IPS-20b (cell line): ENCODE results near the gene ACTL7B.
"Not testable (repeated sequence)": the region's sequence is repeated elsewhere in the genome, so short reads cannot be mapped to it uniquely, and the experiment has no call there.

Experiments
- H3K27ac ChIP-seq: one replicate; pipeline ENCODE4 v1.5.1; 2013; ENCODE audit warnings: low read length
- H3K27me3 ChIP-seq: 2 replicates; pipeline ENCODE4 v1.6.1; 2013; ENCODE audit warnings: mild to moderate bottlenecking, low read length, inconsistent platforms; ENCODE audit not compliant: insufficient read depth
- H3K36me3 ChIP-seq: 2 replicates; pipeline ENCODE4 v1.6.1; 2013; ENCODE audit warnings: low read depth, mild to moderate bottlenecking, inconsistent platforms, low read length, moderate library complexity; ENCODE audit not compliant: insufficient read depth
- H3K4me1 ChIP-seq: 2 replicates; pipeline ENCODE4 v1.6.1; 2013; ENCODE audit warnings: mild to moderate bottlenecking, control low read depth, inconsistent platforms, low read length, moderate library complexity; ENCODE audit not compliant: insufficient read depth
- H3K4me3 ChIP-seq: 2 replicates; pipeline ENCODE4 v1.5.1; 2013; ENCODE audit warnings: mild to moderate bottlenecking, low read length, inconsistent platforms
- H3K9ac ChIP-seq: 2 replicates; pipeline ENCODE4 v1.6.1; 2013; ENCODE audit warnings: low read depth, mild to moderate bottlenecking, inconsistent platforms, low read length, moderate library complexity
- H3K9me3 ChIP-seq: 2 replicates; pipeline ENCODE4 v1.6.1; 2013; ENCODE audit warnings: mild to moderate bottlenecking, low read depth, low read length, inconsistent platforms; ENCODE audit not compliant: insufficient read depth

ACTL7B gene

DNA sequence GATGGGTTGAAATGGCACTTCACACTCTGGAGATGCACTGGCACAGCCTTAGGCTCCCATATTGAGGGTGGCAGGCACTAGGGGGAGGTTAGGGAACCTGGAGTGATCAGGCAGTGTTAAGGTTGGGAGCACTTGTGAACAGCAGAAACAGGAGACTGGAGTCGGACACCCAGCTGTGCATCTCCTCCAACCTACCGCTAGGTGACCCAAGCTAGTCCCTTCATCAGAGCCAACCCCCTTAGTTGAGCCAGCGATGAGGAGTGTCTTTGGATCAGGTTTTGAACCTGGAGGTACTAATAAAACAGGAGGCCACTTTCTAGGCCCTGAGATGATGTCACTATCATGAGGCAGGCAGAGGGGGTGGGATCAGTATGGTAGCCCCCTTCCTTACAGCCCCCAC lies 1.7 kb downstream of the ACTL7B start:
- Histone ChIP-seq H3K36me3 (no peaks in the 10 kb centered on the region), H3K4me1 (no peaks in the 10 kb centered on the region), H3K9ac (no peak overlapping the region), H3K27ac (no peak overlapping the region), H3K4me3 (no peak overlapping the region), H3K9me3 (no peaks in the 10 kb centered on the region), H3K27me3 (no peaks in the 10 kb centered on the region)

DNA sequence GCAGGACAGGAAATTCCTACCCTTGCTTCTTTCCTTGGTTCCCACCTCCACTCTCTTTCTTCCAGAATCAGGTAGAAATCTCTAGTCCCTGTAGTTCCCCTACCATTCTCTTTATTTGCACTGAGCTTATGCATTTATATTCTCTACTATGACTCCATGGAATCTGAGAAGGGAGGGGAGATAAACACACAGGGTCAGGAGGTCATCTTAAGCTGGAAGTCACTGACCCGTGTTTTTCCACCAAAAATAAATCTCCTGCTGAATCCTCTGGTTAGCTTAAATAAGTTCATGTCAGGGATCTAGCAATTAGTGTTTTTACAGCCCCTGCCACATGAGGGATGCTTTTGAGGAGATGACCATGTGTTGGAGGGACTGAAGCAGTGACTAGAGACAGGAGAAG lies 3.7 kb downstream of the ACTL7B start:
- no peaks in the 10 kb centered on the region for H3K4me1 ChIP-seq
- no peaks in the 10 kb centered on the region for H3K9me3 ChIP-seq
- no peak overlapping the region for H3K27ac ChIP-seq
- no peaks in the 10 kb centered on the region for H3K27me3 ChIP-seq
- no peak overlapping the region for H3K9ac ChIP-seq
- H3K4me3 ChIP-seq = no peak overlapping the region
- H3K36me3 ChIP-seq = no peaks in the 10 kb centered on the region

DNA sequence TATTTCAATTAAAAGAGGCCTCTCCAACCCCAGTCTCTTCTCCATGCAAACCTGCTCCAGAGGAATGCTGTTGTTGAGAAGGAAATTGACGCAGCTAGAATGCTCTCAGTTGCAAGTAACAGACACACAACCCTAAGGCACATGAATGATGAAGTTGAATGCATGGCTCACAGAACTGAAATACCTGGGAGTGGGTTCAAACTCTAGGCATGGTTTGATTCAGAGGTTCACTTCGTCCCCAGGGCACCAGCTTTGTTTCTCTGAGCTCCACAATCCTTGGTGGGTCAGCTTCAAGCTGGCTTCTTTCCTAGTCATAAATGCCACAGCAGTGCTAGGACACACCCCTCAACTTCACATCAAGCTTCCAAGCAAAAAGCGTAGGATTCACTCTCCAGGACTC lies 4.6 kb downstream of the ACTL7B start:
- H3K4me1 ChIP-seq = no peaks in the 10 kb centered on the region
- no peak overlapping the region for H3K4me3 ChIP-seq
- H3K9ac ChIP-seq = no peak overlapping the region
- H3K9me3 ChIP-seq = no peaks in the 10 kb centered on the region
- no peaks in the 10 kb centered on the region for H3K36me3 ChIP-seq
- H3K27ac ChIP-seq = no peak overlapping the region
- no peaks in the 10 kb centered on the region for H3K27me3 ChIP-seq

DNA sequence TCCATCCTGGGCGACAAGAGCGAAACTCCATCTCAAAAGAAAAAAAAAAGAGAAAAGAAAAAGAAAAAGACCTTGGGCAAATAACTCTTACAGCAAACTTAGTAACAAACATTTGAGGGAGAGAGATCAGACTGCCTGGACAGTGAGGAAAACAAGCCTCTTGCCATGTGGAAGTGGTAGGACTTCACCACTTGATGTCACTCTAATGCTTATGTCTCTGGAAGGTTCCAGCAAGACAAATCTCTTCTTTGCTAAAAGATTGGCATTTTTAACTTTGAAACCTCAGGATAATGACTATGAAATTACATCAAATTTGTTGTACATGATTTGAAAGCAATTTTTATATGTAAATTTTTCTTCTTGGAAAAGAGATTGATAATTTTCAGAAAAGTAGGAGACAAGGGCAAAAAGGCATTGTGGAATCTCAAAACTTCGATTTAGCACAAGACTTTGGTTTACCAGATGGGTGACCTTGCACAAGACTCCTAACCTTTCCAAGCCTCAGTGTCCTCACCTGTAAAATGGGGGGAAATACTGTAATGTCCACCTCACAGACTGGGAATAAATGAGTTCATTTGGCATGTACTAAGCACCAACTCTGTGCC lies 5.4 kb downstream of the ACTL7B start:
- no peaks in the 10 kb centered on the region for H3K36me3 ChIP-seq
- no peak overlapping the region for H3K4me3 ChIP-seq
- no peaks in the 10 kb centered on the region for H3K27me3 ChIP-seq
- H3K9me3 ChIP-seq = no peaks in the 10 kb centered on the region
- no peak overlapping the region for H3K9ac ChIP-seq
- no peak overlapping the region for H3K27ac ChIP-seq
- H3K4me1 ChIP-seq = no peaks in the 10 kb centered on the region

- H3K4me3 ChIP-seq, H3K4me1 ChIP-seq, H3K9ac ChIP-seq, H3K9me3 ChIP-seq, H3K27ac ChIP-seq, H3K27me3 ChIP-seq, H3K36me3 ChIP-seq: not testable (repeated sequence)
Observed at GRCh38 chr9:108848296-108848695, 7.5 kb downstream of the ACTL7B start.

DNA sequence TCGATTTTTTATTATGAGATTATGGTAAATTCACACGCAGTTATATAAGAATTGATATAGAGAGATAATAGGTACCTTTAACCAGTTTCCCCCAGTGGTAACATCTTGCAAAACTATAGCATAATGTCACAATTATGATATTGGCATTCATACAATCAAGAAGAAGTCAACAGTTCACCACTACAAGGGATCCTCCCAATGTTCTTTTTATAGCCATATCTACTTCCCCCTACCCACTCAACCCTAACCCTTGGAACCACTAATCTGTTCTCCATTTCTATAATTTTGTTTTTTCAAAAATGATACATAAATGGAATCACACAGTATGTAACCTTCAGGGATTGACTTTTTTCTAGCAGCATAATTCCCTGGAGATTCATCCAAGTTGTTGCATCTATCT lies 9.8 kb downstream of the ACTL7B start:
- Histone ChIP-seq H3K36me3 (no peaks in the 10 kb centered on the region), H3K27ac (no peak overlapping the region), H3K4me1 (no peaks in the 10 kb centered on the region), H3K4me3 (no peak overlapping the region), H3K27me3 (no peaks in the 10 kb centered on the region), H3K9me3 (no peaks in the 10 kb centered on the region), H3K9ac (no peak overlapping the region)

DNA sequence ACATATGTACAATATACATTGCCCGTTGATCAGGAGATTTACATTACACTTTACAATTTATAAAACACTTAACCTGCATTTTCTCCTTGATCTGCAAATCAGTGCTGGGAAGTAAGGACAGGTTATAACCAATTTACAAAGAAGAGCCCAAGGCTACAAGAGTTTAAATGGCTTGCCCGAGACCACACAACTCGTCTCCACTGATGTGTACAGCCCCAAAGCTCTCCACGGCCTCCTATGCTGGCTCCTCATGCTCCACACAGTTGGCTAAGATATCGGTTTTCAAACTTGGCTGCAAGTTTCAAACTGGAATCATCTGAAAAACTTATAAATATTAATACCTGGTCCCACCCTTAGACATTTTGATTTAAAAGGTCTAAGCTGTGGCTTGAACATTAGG lies 10.3 kb downstream of the ACTL7B start:
- no peaks in the 10 kb centered on the region for H3K27me3 ChIP-seq
- no peaks in the 10 kb centered on the region for H3K4me1 ChIP-seq
- no peak overlapping the region for H3K27ac ChIP-seq
- no peaks in the 10 kb centered on the region for H3K36me3 ChIP-seq
- H3K4me3 ChIP-seq = no peak overlapping the region
- no peaks in the 10 kb centered on the region for H3K9me3 ChIP-seq
- no peak overlapping the region for H3K9ac ChIP-seq

DNA sequence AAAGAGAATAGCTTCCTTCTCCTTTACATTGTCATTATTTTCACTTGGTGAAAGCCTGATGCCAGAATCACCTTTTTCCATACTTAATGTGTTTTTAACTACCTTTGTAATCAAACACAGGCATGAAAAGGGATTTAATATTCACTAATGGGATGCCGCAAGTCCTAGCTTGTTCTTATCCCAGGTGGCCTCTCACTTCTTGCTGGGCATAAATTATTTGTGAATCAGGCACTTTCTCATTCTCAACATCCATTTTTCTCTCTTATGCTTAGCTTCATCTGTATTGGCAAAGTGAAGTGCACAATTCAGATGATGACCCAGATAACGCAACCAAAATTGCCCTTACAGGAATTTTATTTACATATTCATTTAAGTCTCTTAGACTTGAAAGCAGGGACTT lies 10.9 kb downstream of the ACTL7B start:
- Histone ChIP-seq H3K4me1 (no peaks in the 10 kb centered on the region), H3K9ac (no peak overlapping the region), H3K4me3 (no peak overlapping the region), H3K27me3 (no peaks in the 10 kb centered on the region), H3K36me3 (no peaks in the 10 kb centered on the region), H3K27ac (no peak overlapping the region), H3K9me3 (no peaks in the 10 kb centered on the region)

DNA sequence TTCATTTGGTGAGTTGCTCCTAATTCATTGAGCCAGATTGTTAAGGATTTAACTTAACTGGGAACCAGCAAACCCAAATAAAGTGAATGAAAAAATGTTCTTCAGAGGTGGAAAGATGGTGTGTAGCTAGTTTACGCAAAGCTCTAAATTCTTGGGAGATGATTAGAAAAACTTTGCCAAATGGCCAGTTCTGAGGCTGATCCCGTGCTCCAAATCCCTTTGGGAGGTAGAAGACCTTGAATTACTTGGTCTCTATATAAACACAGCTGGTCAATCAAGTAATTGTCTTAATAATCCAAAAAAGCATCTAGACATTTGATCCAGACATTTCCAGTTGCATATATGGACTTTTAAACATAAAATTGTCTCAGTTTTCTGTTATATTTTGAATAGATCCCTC lies 11.4 kb downstream of the ACTL7B start:
- Histone ChIP-seq H3K9ac (no peak overlapping the region), H3K27ac (no peak overlapping the region), H3K4me3 (no peak overlapping the region), H3K27me3 (no peaks in the 10 kb centered on the region), H3K9me3 (no peaks in the 10 kb centered on the region), H3K4me1 (no peaks in the 10 kb centered on the region), H3K36me3 (no peaks in the 10 kb centered on the region)

GRCh38 chr9:108842610-108843295 lies 13.0 kb downstream of the ACTL7B start:
- H3K4me3 ChIP-seq = no peak overlapping the region
- H3K4me1 ChIP-seq = no peaks in the 10 kb centered on the region
- no peaks in the 10 kb centered on the region for H3K27me3 ChIP-seq
- H3K27ac ChIP-seq = no peak overlapping the region
- H3K36me3 ChIP-seq = no peaks in the 10 kb centered on the region
- no peaks in the 10 kb centered on the region for H3K9me3 ChIP-seq
- no peak overlapping the region for H3K9ac ChIP-seq

GRCh38 chr9:108839561-108839960 lies 16.2 kb downstream of the ACTL7B start:
- not testable (repeated sequence) for H3K4me1 ChIP-seq, H3K9ac ChIP-seq, H3K36me3 ChIP-seq, H3K4me3 ChIP-seq, H3K9me3 ChIP-seq, H3K27me3 ChIP-seq, H3K27ac ChIP-seq

GRCh38 chr9:108838017-108838416 lies 17.8 kb downstream of the ACTL7B start:
- Histone ChIP-seq H3K27ac (no peak overlapping the region), H3K9me3 (no peaks in the 10 kb centered on the region), H3K4me1 (0 out of 2 replicates have a peak, but pooled peaks cover 3% of the 10 kb centered on the region)

More at GRCh38 chr9:108838017-108838416, 17.8 kb downstream of the ACTL7B start:
- no peaks in the 10 kb centered on the region for H3K27me3 ChIP-seq
- H3K4me3 ChIP-seq = no peak overlapping the region
- no peak overlapping the region for H3K9ac ChIP-seq
- H3K36me3 ChIP-seq = no peaks in the 10 kb centered on the region
